ENCODE measurements around the gene CFAP65.

GRCh38 chr2:219087848-219088247 lies 46.5 kb upstream of the CFAP65 start:
- TF ChIP-seq, protein P1, sequence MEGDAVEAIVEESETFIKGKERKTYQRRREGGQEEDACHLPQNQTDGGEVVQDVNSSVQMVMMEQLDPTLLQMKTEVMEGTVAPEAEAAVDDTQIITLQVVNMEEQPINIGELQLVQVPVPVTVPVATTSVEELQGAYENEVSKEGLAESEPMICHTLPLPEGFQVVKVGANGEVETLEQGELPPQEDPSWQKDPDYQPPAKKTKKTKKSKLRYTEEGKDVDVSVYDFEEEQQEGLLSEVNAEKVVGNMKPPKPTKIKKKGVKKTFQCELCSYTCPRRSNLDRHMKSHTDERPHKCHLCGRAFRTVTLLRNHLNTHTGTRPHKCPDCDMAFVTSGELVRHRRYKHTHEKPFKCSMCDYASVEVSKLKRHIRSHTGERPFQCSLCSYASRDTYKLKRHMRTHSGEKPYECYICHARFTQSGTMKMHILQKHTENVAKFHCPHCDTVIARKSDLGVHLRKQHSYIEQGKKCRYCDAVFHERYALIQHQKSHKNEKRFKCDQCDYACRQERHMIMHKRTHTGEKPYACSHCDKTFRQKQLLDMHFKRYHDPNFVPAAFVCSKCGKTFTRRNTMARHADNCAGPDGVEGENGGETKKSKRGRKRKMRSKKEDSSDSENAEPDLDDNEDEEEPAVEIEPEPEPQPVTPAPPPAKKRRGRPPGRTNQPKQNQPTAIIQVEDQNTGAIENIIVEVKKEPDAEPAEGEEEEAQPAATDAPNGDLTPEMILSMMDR (optimal IDR thresholded peaks at IDR 0.05 in 1 of 3, IDR thresholded peaks at IDR 0.05 in 1 of 3, conservative IDR thresholded peaks at IDR 0.05 in 1 of 3; ENCODE audit: extremely low read depth in 1 of 3, insufficient read depth in 2 of 3, low read length in 3 of 3): no peak
- TF ChIP-seq EZH2 (IDR thresholded peaks at IDR 0.05; ENCODE audit: low read length): no peak

All from keratinocyte (primary cell).